Measurements from ENCODE around the gene NFE2L2. TPM values are rescaled to one million over a fixed set of nuclear protein-coding genes. Genes with fewer than 3 reads are reported as not detected.
"Not testable (repeated sequence)": the region's sequence is repeated elsewhere in the genome, so short reads cannot be mapped to it uniquely, and the experiment has no call there.

The NFE2L2 gene
- polyA plus RNA-seq (2013, experiment 1 of 2) = 33.0 TPM
- 35.1 TPM for polyA plus RNA-seq (2013, experiment 2 of 2)

DNA sequence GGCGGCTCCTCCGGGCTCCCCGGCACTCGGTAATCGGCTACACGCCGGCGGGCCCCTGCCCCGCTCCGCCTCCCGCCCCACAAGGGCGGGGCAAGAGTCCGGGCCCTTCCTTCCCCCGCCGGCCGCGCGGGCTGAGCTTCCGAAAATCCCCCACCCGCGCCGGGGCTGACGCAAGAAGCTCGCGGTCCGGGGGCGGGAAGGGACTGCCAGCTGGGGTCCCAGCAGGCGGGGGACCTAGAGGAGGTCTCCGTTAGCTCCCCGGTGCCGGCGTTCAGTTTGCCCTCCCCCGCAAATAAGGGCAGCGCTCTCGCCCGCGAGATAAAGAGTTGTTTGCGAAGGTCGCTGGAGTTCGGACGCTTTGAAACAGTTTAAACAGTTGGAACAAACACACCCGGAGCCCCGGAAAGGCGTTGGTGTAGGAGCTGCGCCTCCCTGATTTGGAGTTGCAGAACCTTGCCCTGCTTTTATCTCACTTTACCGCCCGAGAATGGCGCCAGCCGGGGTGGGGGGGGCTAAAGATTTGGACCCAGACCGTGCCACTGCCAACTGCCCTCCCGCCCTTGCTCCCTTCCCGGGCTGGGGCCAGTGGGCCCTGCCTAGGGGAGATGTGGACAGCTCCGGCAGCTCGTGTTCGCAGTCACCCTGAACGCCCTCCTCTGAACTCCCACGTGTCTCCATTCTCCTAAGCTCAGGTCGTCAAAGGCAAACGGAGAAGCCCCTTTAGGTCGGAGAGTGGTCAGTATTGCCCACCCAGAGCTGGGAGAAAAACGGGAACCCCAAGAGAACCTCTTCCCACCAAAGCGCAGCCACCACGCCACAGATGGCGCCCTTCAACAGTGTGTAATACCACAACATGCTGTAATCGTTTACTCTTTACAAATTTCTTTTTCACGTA is at the start of gene NFE2L2:
TSS of gene NFE2L2 (minus strand) at position 35 of the 895 bp plus-strand sequence. CDS start 151 bp downstream, outside the sequence.
- H3K4me1 ChIP-seq (ENCODE audit: control insufficient read depth, low read depth, low read length) = no peaks in the 10 kb centered on the region
- peak within 1 kb of the TSS; percentile 92 for H3K9ac ChIP-seq (ENCODE audit: low read length)
- peak within 1 kb of the TSS; percentile 73 for H3K4ac ChIP-seq (ENCODE audit: low read depth, low read length)
- H2BK120ac ChIP-seq (ENCODE audit: low read depth, low read length) = peak within 1 kb of the TSS; percentile 74
- no peaks in the 10 kb centered on the region for H3K27me3 ChIP-seq (ENCODE audit: insufficient read depth, low read length, poor library complexity)
- H3K18ac ChIP-seq (ENCODE audit: low read length) = peak within 1 kb of the TSS; percentile 98
- DNase-seq = peak; percentile 82
- no peak within 1 kb of the TSS for H2BK15ac ChIP-seq (replicated peaks; ENCODE audit: low read depth)
- H3K79me2 ChIP-seq (ENCODE audit: control insufficient read depth, insufficient read depth, low read length) = peaks cover 29% of the 10 kb centered on the region
- peak within 1 kb of the TSS; percentile 88 for H2BK5ac ChIP-seq (ENCODE audit: low read length)
- H3K36me3 ChIP-seq (ENCODE audit: control insufficient read depth, insufficient read depth, low read length) = no peaks in the 10 kb centered on the region
- H3K56ac ChIP-seq (ENCODE audit: low read length) = peak within 1 kb of the TSS; percentile 97
- H3K79me1 ChIP-seq (ENCODE audit: low read length) = peaks cover 2% of the 10 kb centered on the region
- peak within 1 kb of the TSS; percentile 95 for H3K23ac ChIP-seq (ENCODE audit: low read length)
- H4K8ac ChIP-seq (ENCODE audit: low read depth, low read length) = peak within 1 kb of the TSS; percentile 94
- no CpG with 5 or more reads among the region's 66 CpGs for WGBS (ENCODE audit: extremely low coverage, insufficient coverage, low lambda C conversion rate)
- H4K5ac ChIP-seq (ENCODE audit: low read length) = no peak within 1 kb of the TSS
- no peak within 1 kb of the TSS for H2AK5ac ChIP-seq (ENCODE audit: low read length)
- H3K27ac ChIP-seq (ENCODE audit: low read depth, low read length) = peak within 1 kb of the TSS; percentile 99
- peak within 1 kb of the TSS; percentile 94 for H3K4me2 ChIP-seq (ENCODE audit: low read length)
- peak within 1 kb of the TSS; percentile 69 for H3K4me3 ChIP-seq (ENCODE audit: low read length)

- Histone ChIP-seq H4K5ac (ENCODE audit: low read length) (no peak overlapping the region), H2AK5ac (ENCODE audit: low read length) (no peak overlapping the region), H3K27me3 (ENCODE audit: insufficient read depth, low read length, poor library complexity) (no peaks in the 10 kb centered on the region), H3K9ac (ENCODE audit: low read length) (no peak overlapping the region), H2BK15ac (replicated peaks; ENCODE audit: low read depth) (no peak overlapping the region), H4K8ac (ENCODE audit: low read depth, low read length) (no peak overlapping the region), H2BK120ac (ENCODE audit: low read depth, low read length) (no peak overlapping the region), H3K79me2 (ENCODE audit: control insufficient read depth, insufficient read depth, low read length) (no peaks in the 10 kb centered on the region), H3K36me3 (ENCODE audit: control insufficient read depth, insufficient read depth, low read length) (no peaks in the 10 kb centered on the region), H3K27ac (ENCODE audit: low read depth, low read length) (no peak overlapping the region), H3K4ac (ENCODE audit: low read depth, low read length) (no peak overlapping the region), H3K4me2 (ENCODE audit: low read length) (no peak overlapping the region), H3K4me1 (ENCODE audit: control insufficient read depth, low read depth, low read length) (peaks cover 2% of the 10 kb centered on the region), H3K79me1 (ENCODE audit: low read length) (no peaks in the 10 kb centered on the region), H3K56ac (ENCODE audit: low read length) (no peak overlapping the region), H3K4me3 (ENCODE audit: low read length) (no peak overlapping the region), H2BK5ac (ENCODE audit: low read length) (no peak overlapping the region), H3K18ac (ENCODE audit: low read length) (no peak overlapping the region), H3K23ac (ENCODE audit: low read length) (no peak overlapping the region)
- no peak for DNase-seq
- WGBS (ENCODE audit: extremely low coverage, insufficient coverage, low lambda C conversion rate) = no CpG with 5 or more reads among the region's 1 CpG
Observed at GRCh38 chr2:177314194-177314593, 49.7 kb upstream of the NFE2L2 start.

DNA sequence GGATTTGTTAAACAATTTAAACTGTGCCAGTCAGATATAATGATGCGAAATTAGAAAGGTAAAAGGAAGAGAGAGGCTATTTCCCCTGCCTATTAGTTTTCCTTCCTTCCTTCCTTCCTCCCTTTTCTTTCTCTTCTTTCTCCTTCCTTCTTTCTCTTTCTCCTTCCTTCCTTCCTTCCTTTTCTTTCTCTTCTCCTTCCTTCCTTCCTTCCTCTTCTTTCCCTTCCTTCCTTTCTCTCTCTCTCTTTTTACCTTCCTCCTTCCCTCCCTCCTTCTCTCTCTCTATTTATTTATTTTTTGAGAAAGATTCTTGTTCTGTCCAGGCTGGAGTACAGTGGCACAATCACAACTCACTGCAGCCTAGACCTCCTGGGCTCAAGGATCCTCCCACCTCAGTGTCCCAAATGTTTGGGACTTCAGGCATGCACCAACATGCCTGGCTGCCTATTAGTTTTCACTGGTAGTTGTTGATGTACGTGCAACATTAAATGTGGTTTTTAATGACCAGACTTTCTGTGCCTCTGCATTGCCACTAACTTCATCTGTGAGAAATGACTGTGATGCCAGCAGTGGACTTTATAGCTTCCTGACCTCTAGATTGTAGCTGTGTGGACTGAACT is 48.7 kb upstream of the NFE2L2 start:
- Histone ChIP-seq H4K8ac (ENCODE audit: low read depth, low read length) (no peak overlapping the region), H3K18ac (ENCODE audit: low read length) (no peak overlapping the region), H3K9ac (ENCODE audit: low read length) (no peak overlapping the region), H3K4me2 (ENCODE audit: low read length) (no peak overlapping the region), H2BK15ac (replicated peaks; ENCODE audit: low read depth) (no peak overlapping the region), H3K79me1 (ENCODE audit: low read length) (no peaks in the 10 kb centered on the region), H3K4me1 (ENCODE audit: control insufficient read depth, low read depth, low read length) (peaks cover 2% of the 10 kb centered on the region), H3K56ac (ENCODE audit: low read length) (no peak overlapping the region), H3K79me2 (ENCODE audit: control insufficient read depth, insufficient read depth, low read length) (no peaks in the 10 kb centered on the region), H3K4ac (ENCODE audit: low read depth, low read length) (no peak overlapping the region), H3K4me3 (ENCODE audit: low read length) (no peak overlapping the region), H3K27ac (ENCODE audit: low read depth, low read length) (no peak overlapping the region), H4K5ac (ENCODE audit: low read length) (no peak overlapping the region), H3K27me3 (ENCODE audit: insufficient read depth, low read length, poor library complexity) (no peaks in the 10 kb centered on the region), H2AK5ac (ENCODE audit: low read length) (no peak overlapping the region), H2BK120ac (ENCODE audit: low read depth, low read length) (no peak overlapping the region), H3K36me3 (ENCODE audit: control insufficient read depth, insufficient read depth, low read length) (no peaks in the 10 kb centered on the region), H2BK5ac (ENCODE audit: low read length) (no peak overlapping the region), H3K23ac (ENCODE audit: low read length) (no peak overlapping the region)
- no peak for DNase-seq
- WGBS (ENCODE audit: extremely low coverage, insufficient coverage, low lambda C conversion rate) = no CpG with 5 or more reads among the region's 2 CpGs

GRCh38 chr2:177312562-177312961 is 48.0 kb upstream of the NFE2L2 start:
- no peak overlapping the region for H3K9ac ChIP-seq (ENCODE audit: low read length)
- H2BK15ac ChIP-seq (replicated peaks; ENCODE audit: low read depth) = no peak overlapping the region
- H3K4me3 ChIP-seq (ENCODE audit: low read length) = no peak overlapping the region
- no peak overlapping the region for H2AK5ac ChIP-seq (ENCODE audit: low read length)
- H4K8ac ChIP-seq (ENCODE audit: low read depth, low read length) = no peak overlapping the region
- no peak overlapping the region for H2BK5ac ChIP-seq (ENCODE audit: low read length)
- no peak overlapping the region for H3K18ac ChIP-seq (ENCODE audit: low read length)
- no peak for DNase-seq
- no peak overlapping the region for H3K23ac ChIP-seq (ENCODE audit: low read length)
- H3K4ac ChIP-seq (ENCODE audit: low read depth, low read length) = no peak overlapping the region
- no peaks in the 10 kb centered on the region for H3K79me2 ChIP-seq (ENCODE audit: control insufficient read depth, insufficient read depth, low read length)
- no CpG with 5 or more reads among the region's 1 CpG for WGBS (ENCODE audit: extremely low coverage, insufficient coverage, low lambda C conversion rate)
- no peak overlapping the region for H3K56ac ChIP-seq (ENCODE audit: low read length)
- H4K5ac ChIP-seq (ENCODE audit: low read length) = no peak overlapping the region
- no peak overlapping the region for H3K27ac ChIP-seq (ENCODE audit: low read depth, low read length)
- H3K79me1 ChIP-seq (ENCODE audit: low read length) = no peaks in the 10 kb centered on the region
- H2BK120ac ChIP-seq (ENCODE audit: low read depth, low read length) = no peak overlapping the region
- H3K4me2 ChIP-seq (ENCODE audit: low read length) = no peak overlapping the region
- no peaks in the 10 kb centered on the region for H3K36me3 ChIP-seq (ENCODE audit: control insufficient read depth, insufficient read depth, low read length)
- peaks cover 2% of the 10 kb centered on the region for H3K4me1 ChIP-seq (ENCODE audit: control insufficient read depth, low read depth, low read length)
- no peaks in the 10 kb centered on the region for H3K27me3 ChIP-seq (ENCODE audit: insufficient read depth, low read length, poor library complexity)

- not testable (repeated sequence) for H4K5ac ChIP-seq (ENCODE audit: low read length); H3K4ac ChIP-seq (ENCODE audit: low read depth, low read length); H3K56ac ChIP-seq (ENCODE audit: low read length); H3K4me3 ChIP-seq (ENCODE audit: low read length); H3K27me3 ChIP-seq (ENCODE audit: insufficient read depth, low read length, poor library complexity); H3K4me2 ChIP-seq (ENCODE audit: low read length); H3K18ac ChIP-seq (ENCODE audit: low read length); H2BK120ac ChIP-seq (ENCODE audit: low read depth, low read length); H3K79me1 ChIP-seq (ENCODE audit: low read length); H3K36me3 ChIP-seq (ENCODE audit: control insufficient read depth, insufficient read depth, low read length); H2AK5ac ChIP-seq (ENCODE audit: low read length); H3K27ac ChIP-seq (ENCODE audit: low read depth, low read length); DNase-seq; H4K8ac ChIP-seq (ENCODE audit: low read depth, low read length); H2BK15ac ChIP-seq (replicated peaks; ENCODE audit: low read depth); H3K79me2 ChIP-seq (ENCODE audit: control insufficient read depth, insufficient read depth, low read length); H2BK5ac ChIP-seq (ENCODE audit: low read length); H3K9ac ChIP-seq (ENCODE audit: low read length); H3K4me1 ChIP-seq (ENCODE audit: control insufficient read depth, low read depth, low read length); H3K23ac ChIP-seq (ENCODE audit: low read length)
- WGBS (ENCODE audit: extremely low coverage, insufficient coverage, low lambda C conversion rate) = no CpG with 5 or more reads among the region's 7 CpGs
Observed at GRCh38 chr2:177309672-177310309, 45.3 kb upstream of the NFE2L2 start.

Measured in mesendoderm (in vitro differentiated cells).